GM18517 (cell line): ENCODE data around the gene RBM4.
"Not testable (repeated sequence)": the region's sequence is repeated elsewhere in the genome, so short reads cannot be mapped to it uniquely, and the experiment has no call there.

Source experiments
- ATAC-seq: cut with Tn5 transposase; IDR thresholded peaks from one replicate; pipeline ENCODE4 v1.9.1; 2021; ENCODE audit warnings: mild to moderate bottlenecking, moderate library complexity; ENCODE audit not compliant: unreplicated experiment

The RBM4 gene

DNA sequence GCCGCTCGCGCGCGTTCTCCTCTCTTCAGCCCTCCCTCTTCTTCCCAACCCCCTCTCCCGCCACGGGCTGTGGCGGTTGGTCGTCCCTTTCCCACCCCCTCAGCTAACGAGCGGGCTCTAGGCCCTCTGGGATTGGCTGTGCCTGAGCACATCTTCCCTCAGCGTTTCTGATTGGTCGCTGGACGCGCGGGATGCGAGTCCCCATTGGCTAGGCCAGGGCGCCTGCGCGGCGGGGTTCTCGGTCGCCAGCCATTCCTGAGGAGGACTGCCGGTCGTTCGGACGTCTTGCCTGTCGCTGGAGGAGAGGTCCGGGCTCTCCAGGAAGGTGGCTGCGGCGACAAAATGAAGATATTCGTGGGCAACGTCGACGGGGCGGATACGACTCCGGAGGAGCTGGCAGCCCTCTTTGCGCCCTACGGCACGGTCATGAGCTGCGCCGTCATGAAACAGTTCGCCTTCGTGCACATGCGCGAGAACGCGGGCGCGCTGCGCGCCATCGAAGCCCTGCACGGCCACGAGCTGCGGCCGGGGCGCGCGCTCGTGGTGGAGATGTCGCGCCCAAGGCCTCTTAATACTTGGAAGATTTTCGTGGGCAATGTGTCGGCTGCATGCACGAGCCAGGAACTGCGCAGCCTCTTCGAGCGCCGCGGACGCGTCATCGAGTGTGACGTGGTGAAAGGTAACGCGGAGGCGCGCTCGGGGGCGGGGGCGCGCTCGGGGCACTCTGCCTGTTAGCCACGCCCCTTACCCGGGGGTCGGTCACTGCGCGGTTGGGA lies 21.9 kb upstream of the RBM4 start, which contains the start of gene RBM14:
Gene RBM14, plus strand, starts transcription at position 252 of the 776 bp plus-strand sequence. Its CDS starts 91 bp downstream, at position 343.
- peak; percentile 83 for ATAC-seq

DNA sequence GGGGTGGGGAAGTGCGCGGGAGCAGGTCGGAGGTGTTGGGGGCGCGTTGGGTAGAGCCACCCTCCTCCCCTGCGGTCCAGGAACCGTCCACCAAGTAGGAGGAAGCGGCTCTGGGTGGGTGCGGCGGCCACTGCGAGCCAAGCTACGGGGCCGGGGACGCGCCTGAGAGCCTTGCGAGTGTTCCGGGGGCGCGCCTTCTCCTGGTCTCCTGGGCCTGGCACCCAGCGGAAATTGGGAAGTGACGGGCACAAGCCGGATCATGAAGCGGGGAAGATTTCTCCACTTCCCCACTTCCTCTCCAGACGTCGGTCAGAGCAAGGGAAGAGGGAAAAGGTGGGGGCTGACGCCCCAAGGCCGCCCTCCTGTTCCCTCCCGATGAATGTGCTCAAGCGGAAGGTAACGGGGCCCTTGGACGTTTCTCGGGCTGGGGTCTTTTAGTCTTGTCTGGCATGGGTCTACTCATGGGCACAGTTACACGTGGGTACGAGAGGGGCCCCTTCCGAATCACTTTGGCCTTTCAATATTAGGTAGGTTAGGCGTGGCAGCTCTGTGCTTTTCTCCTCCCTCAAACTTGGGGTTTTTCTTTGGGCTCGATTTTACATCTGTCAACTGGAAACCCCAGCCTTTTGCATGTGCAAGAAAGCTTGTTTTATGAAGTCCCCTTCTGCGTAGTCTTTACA lies 21.2 kb upstream of the RBM4 start:
- no peak for ATAC-seq

DNA sequence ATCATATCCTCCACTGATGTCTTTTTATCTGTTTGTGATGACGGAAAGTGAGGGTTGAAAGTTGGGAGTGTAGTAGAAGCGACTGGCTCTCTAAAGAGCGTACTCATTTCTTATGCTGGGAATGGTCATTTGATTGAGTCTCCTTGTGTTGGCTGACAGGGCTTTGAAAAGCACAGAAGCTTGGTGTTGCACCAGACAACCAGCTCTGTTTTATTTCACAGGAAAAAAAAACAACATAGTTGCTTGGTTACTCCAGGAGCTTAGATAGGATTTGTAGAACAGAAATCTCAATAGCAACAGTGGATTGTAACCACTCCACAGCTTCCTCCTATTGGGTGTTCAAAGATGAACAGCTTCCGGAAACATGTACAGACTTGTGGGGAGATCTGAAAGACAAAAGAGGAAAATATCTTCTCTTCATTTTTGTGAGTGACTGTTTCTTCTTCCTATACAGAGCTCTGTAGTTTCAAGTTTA lies 19.4 kb upstream of the RBM4 start:
- no peak for ATAC-seq

DNA sequence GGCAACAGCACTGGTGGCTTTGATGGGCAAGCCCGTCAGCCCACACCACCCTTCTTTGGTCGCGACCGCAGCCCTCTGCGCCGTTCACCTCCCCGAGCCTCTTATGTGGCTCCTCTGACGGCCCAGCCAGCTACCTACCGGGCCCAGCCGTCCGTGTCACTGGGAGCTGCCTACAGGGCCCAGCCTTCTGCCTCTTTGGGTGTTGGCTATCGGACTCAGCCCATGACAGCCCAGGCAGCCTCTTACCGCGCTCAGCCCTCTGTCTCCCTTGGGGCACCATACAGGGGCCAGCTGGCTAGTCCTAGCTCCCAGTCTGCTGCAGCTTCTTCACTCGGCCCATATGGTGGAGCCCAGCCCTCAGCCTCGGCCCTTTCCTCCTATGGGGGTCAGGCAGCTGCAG lies 14.1 kb upstream of the RBM4 start:
- no peak for ATAC-seq

DNA sequence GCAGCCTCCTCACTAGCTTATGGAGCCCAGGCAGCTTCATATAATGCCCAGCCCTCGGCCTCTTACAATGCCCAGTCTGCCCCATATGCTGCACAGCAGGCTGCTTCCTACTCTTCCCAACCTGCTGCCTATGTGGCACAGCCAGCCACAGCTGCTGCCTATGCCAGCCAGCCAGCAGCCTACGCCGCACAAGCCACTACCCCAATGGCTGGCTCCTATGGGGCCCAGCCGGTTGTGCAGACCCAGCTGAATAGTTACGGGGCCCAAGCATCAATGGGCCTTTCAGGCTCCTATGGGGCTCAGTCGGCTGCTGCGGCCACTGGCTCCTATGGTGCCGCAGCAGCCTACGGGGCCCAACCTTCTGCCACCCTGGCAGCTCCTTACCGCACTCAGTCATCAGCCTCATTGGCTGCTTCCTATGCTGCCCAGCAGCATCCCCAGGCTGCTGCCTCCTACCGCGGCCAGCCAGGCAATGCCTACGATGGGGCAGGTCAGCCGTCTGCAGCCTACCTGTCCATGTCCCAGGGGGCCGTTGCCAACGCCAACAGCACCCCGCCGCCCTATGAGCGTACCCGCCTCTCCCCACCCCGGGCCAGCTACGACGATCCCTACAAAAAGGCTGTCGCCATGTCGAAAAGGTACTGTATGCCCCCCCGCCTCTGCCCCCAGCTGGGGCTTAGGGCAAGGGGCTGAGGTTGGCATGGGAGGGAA lies 13.3 kb upstream of the RBM4 start:
- ATAC-seq, result no peak

DNA sequence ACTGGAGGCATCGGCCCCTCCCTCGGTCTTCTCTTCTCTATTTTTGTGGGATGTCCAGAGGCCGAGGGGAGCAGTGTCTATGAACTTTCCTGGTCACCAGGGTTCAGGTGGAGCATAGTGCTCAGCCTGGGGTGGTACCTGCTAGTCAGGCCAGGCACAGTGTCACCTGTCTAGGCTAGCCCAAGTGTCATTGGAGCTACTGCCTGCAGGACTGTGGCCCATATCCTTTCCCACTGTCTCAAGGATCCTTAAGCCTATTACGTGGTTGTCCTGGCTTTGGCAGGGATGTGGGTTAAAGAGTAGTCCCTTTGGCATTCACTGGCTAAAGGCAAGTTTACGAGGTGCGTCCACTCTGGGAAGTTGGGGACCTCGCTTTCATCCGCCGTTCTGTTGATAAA lies 12.8 kb upstream of the RBM4 start:
- no peak for ATAC-seq

DNA sequence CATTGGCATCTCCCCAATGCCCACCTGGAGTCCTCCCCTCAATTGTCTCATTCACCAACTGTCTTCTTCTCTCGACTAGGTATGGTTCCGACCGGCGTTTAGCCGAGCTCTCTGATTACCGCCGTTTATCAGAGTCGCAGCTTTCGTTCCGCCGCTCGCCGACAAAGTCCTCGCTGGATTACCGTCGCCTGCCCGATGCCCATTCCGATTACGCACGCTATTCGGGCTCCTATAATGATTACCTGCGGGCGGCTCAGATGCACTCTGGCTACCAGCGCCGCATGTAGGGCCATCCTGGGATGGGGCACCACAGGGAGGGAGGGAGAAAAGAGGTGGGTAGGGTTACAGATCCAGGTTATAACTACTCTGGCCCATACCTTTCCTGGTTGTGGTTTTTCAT lies 12.1 kb upstream of the RBM4 start:
- no peak for ATAC-seq

DNA sequence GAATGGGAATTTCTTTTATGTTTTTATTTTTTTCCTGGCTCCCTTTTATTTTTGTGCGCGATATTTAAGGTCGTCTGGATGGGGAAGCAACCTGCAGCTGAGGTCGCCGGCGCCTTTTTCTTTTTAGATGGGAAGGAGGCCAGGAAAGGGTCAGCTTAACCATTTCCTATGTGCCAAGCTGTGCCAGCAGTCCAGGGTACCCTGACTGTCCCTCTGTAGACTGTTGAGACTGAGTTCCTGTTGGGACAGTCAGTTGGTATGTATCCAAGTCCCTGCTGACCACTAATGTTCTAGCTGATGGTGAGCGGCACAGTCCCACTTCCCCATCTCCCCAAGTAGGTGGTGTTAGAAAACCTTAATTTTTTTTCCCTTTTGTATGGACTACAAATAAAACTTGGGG lies 11.6 kb upstream of the RBM4 start:
- no peak for ATAC-seq

DNA sequence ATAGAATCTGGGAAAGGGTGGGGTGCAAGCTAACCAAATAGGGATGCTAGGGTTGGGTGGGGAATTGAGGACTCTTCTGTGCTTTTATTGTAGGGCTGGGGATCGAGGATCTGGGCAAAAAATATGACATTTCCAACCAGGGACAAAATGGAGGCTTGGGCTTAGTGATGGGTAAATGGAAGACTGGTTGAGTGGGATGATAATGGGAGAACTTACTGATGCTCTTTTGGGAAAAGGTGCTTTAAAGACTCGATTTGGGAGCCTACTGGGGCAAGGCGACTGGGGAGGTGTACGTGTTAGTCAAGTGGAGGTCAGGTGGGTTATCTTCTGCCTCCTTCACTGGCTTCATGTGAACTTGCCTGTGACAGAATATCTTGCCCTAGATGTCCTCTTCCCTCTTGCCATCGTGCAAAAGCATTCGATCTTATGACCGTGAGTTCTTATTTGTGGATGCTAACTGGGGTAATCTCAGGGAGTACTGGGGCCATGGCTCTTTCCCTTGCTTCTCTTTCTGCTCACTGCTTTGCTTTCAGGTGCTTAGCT lies 10.4 kb upstream of the RBM4 start:
- ATAC-seq, result no peak

DNA sequence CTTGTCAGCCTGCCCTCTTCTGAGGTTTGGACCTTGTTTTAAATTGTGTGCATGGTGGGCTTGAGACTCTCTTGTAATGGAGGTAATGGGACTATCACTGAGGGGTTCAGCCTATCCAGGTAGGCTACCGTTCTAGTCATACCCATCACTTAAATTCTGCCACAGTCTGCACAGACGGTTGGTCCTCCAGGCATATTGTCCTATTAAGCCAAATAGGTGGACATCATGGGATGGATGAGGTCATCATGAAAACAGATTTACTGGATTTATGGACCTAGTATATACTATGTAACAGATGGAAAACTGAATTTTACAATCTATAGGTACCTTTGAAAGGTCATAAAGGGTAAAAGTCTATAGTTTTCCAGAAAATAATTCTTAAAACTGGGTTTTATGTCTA lies 9.1 kb upstream of the RBM4 start:
- no peak for ATAC-seq

DNA sequence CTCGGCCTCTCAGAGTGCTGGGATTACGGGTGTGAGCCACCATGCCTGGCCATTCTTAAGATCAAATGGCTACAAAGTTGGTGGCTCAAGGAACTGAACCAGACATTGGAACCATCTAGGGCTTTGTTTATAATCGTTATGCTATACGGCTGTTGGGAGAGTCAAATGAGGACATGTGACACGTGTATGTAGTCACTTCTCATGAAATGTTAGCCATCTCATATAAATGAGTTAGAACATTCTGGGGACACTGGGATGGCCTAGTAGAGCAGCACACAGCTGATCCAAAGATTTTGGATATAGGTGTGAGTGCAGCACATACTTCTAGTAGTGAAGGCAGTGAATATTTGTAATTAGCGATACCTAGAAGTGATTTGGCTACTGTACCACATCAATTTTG lies 6.6 kb upstream of the RBM4 start:
- ATAC-seq, result no peak

DNA sequence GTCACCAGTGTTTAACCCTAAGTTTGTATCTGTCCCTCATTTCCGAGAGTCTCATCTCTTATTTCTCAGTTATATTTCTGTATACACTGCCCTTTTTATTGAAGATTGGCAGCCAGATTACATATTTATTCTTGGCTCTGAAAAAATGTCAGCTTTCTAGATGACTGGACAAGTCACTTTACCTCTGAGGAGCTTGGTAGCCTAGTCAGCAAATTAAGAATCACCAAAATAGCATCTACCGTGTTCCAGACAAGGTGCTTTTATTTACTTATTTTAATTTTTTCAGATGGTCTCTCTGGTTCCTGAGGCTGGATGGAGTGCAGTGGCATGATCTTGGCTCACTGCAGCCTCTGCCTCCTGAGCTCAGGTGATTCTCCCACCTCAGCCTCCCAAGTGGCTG lies 5.6 kb upstream of the RBM4 start:
- ATAC-seq, result no peak

DNA sequence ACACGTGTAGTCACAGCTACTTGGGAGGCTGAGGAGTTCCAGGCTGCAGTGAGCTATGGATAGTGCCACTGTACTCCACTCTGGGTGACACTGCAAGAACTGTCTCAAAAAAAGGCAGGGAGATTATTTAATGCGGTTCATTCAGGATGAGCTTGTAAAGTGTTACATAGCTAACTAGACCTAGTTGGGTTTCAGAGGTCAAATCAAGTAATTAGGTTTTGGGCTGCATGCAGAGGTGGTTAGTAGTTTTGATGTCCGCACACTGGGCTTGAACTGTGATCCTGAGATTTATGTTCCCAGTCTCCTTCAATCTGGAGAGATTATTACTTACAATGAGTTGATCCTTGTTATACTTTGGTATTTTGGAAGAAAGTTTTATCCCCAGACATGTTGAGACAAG lies 2.1 kb upstream of the RBM4 start:
- ATAC-seq, result no peak

DNA sequence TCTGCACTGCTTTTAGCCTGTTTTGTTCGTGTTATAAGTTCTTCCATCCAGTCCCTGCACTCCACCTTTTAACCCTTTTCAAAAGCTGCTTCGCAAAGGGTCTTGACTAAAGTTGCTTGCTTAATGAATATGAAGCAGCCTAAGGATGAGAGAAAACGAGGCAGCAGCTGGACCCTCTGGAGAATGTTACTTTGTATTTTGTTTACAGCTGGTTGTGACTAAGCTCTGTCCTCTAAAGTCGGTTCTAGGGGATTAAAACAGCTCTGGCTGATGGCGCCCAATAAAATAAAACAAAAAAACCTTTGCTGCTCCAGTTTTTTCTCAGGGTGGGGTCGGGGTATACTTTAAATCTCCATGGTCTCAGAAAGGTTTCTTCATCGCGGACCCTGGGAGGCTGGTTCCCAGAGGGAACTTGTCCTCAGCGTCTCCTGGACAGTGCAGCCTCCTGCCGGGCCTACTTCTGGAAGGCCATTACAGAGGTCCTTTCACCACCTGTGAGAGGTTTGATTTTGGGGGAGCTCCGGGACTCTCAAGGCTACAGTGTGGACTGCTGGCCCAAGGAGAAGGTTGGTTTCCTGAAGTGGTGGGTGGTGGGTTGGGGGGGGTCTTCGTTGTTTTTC lies 836 bp upstream of the RBM4 start:
- no peak for ATAC-seq

DNA sequence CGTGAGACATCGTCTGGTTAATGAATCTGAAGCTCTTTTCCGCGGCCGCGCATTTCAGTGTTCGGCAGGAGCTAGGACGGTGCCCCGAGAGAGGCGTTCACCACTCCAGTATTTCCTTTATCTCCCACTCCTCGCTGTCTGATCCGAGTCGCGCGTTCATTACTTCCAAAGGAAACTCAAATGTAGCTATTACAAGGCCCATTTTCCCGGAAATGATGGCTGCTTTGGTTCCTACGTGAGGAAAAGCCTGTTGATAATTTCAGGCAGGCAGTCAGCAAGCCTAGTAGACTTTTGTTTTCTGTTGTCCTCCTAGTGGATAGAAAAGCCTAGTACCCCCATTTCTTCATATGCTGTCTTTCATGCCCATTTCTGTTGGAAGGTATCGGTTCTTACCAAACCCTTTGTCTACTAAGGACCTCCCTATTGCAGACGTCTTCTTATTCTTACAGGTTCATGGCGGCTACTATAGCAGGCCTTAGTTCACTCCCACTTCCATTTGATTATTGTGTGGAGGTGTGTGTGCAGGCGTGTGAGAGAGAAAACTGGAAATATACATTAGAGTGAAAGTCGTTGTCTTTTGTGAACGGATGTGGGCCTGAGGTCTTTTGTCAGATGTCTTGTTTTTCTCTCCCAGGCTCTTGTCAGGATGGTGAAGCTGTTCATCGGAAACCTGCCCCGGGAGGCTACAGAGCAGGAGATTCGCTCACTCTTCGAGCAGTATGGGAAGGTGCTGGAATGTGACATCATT lies 737 bp downstream of the RBM4 start:
- no peak for ATAC-seq

DNA sequence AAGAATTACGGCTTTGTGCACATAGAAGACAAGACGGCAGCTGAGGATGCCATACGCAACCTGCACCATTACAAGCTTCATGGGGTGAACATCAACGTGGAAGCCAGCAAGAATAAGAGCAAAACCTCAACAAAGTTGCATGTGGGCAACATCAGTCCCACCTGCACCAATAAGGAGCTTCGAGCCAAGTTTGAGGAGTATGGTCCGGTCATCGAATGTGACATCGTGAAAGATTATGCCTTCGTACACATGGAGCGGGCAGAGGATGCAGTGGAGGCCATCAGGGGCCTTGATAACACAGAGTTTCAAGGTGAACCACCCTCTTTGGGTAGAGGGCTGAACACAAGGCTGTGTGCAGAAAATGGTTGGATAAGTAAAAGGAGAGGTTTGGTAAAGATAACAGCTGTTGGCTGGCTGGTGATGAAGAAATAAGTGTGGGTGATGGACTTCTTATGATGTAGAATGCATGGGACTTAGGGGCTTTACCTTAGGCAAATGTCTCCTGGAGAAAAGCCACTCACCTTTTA lies 1.4 kb downstream of the RBM4 start:
- not testable (repeated sequence) for ATAC-seq

DNA sequence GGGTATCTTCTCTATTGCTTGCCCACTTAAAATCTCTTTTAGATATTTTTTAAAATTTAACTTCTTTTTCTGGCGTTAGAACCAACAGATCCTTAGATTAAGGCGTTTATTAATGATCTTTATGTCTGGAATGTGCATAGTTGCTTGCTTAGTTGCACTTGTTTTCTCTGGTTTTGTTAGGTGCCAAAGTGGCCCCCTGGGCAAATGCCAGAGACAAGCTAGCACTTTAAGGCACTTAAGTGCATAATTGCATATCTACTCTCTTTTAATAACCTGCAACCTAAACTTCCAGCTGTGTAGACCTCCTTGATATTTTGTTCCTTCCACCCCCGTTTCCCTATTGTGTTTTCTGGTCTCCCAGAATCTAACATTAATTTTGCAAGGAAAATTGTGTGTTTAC lies 3.3 kb downstream of the RBM4 start:
- no peak for ATAC-seq

DNA sequence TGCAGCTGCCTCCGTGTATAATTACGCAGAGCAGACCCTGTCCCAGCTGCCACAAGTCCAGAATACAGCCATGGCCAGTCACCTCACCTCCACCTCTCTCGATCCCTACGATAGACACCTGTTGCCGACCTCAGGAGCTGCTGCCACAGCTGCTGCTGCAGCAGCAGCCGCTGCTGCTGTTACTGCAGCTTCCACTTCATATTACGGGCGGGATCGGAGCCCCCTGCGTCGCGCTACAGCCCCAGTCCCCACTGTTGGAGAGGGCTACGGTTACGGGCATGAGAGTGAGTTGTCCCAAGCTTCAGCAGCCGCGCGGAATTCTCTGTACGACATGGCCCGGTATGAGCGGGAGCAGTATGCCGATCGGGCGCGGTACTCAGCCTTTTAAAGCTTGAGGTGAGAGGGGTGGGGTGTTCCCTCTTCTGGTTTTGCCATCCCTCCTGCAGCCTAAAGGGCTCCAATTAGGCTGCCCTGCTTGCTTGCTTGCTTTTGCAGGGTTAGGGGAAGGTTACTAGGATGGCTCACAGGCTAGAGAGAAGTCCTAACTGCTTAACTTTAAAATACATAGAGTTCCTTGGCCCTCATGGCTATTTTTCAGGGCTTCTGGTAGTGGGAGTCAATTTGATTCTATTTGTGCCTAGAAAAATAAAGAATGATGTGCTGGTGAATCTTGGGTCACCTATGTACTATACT lies 5.4 kb downstream of the RBM4 start:
- no peak for ATAC-seq

DNA sequence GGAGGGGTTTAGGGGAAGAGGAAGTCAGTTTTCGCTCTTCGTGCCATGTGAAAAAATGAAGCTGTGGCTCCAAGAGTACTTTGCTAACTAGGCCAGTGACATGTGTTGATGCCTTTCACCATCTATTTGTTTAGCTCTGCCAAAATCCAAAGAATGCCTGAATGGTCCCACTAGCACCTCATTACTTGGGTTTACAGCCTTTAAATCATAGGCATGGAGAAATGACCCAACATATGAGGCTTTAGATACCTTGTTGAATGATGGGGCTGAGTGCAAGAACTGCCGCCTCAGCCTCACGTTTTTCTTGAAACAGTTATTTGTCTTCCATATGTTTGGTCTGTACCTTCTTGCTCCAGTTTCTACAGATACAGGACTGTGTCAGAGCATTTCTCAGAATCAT lies 8.3 kb downstream of the RBM4 start:
- no peak for ATAC-seq

DNA sequence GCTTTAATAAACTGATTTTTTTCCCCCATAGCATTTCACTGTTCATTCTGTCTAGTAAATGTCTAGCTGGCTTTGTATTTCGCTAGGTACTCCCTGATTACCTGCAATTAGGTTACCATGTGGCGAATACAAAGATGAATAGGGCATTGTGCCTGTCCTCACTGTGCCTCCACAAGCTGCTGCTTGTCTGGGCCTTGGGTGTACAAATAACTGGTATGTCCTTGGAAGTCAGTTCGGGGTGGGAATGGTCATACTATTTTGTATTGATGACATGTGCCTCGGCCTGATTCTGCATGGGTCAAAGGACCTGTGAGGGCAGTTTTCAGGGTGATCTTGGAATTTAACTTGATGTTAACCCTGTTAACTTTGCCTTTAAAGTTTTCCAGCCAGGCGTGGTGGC lies 11.4 kb downstream of the RBM4 start:
- ATAC-seq, result no peak
